ENCODE results near the gene EPB41L5.
"Not testable (repeated sequence)": the region's sequence is repeated elsewhere in the genome, so short reads cannot be mapped to it uniquely, and the experiment has no call there.

EPB41L5 gene

DNA sequence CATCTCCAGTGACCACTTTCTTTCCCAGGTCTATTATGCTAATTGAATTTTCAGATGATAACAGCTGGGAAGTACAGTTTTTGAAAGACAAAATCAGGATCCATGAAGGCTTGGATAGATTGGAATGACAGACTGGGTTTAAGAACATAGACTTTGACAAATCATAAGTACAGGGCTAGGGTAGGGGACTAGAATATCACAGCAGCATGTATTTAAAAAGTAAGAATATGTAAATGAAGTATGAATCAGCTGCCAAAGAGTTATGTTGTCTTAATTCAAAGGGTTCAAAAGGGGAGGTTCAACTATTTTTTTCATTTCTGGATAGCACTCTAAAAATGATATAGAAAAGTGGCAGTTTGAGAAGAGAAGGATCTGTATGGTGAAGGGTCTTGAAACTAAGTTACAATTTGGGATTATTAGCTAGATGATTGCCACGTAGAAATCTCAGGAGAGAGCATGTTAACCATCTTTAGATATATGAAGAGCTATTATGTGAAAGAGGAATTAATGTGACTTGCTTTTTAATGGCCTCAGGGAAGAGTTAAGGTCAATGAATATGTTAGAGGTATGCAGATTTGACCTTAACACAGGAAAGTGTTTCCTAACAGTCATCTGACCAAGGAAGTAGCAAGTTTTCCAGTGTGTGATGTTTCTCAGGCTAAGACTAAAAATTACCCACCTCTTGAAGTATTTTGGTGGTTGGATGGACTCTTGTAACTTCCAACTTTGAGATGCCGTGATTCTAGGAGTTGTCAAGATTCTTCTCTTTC is 128.6 kb downstream of the EPB41L5 start:
- DNase-seq (ENCODE audit: low read depth in 2 of 2) = no peak

DNA sequence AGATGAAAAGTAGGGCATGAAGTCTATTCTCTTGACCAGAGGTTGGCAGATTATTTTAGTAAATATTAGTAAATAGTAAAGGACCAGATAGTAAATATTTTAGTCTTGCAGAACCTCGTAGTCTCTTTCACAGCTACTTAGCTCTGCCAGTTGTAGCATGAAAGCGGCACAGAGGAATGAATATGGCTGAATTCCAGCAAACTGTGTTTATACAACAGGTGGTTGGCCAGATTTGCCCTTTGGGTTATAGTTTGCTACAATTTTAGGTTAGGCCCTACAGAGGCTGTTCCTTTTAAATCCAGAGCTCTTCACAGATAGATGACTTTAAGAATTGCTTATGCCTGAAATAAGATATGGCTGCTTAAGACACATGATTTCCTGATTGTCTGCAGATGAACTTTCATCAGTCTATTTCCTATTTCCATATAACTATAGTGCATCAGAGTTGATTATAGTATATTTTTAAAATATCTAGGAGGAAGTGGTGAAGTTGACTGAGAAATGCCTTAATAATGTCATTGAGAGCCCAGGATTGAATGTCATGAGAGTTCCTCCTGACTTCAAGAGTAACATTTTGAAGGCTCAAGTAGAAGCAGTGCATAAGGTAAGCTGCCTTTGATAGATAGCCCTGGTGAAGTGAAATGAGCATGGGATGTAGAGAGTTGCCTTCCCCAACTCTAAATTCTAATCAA is 129.8 kb downstream of the EPB41L5 start:
- DNase-seq (ENCODE audit: low read depth in 2 of 2) = no peak

DNA sequence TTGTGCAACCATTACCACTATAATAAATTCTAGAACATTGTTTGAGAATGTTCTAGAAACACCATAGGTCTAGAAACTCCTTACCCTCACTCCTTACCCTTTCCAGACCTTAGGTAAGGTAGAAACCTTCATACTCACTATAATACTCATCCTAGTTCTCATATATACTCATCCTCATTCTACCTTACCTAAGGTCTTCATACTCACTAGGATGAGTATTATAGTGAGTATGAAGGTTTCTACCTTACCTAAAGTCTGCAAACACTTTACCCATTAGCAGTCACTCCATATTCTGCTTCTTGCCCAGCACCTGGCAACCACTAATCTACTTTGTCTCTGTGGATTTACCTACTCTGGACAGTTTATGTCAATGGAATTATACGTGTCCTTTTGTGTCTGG is 135.4 kb downstream of the EPB41L5 start:
- no peak for DNase-seq (ENCODE audit: low read depth in 2 of 2)

DNA sequence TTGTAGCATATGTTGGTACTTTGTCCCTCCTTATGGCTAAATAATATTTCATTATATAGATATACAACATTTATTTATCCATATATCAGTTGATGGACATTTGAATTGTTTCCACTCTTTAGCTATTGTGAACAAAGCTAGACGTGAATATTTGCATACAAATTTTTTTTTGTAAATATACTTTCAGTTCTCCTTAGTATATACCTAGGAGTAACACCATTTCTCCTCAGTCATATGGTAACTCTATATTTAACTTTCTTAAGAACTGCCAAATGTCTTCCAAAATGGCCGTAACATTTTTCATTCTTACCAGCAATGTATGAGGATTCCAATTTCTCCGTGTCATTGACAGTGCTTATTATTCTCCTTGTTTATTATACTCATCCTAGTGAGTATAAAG is 135.8 kb downstream of the EPB41L5 start:
- DNase-seq (ENCODE audit: low read depth in 2 of 2) = no peak

DNA sequence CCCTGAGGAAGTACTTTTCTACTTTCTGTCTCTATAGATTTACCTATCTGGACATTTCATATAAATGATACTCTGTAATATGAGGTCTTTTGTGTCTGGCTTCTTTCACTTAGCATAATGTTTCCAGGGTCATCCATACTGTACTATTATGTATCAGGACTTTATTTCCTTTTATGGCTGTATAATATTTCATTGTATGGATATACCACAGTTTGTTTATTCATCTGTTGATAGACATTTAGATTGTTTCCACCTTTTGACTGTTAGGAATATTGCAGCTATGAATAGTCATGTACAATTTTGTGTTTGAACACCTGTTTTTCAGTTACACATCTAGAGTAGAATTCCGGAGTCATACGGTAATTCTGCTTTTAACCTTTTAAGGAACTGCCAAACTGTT is 136.5 kb downstream of the EPB41L5 start:
- no peak for DNase-seq (ENCODE audit: low read depth in 2 of 2)

DNA sequence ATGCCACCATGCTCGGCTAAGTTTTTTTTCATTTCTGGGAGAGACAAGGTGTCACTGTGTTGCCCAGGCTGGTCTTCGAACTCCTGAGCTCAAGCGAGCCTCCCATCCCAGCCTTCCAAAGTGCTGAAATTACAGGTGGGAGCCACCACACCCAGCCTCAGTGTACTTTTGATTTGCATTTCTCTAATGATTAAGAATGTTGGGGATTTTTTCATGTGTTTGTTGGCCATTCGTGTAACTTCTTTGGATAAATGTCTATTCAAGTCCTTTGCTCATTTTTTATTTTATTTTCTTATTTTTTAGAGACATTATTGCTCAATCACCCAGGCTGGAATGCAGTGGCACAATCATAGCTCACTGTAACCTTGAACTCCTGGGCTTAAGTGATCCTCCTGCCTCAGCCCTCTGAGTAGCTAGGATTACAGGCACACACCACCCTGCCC is 137.2 kb downstream of the EPB41L5 start:
- DNase-seq (ENCODE audit: low read depth in 2 of 2) = no peak

DNA sequence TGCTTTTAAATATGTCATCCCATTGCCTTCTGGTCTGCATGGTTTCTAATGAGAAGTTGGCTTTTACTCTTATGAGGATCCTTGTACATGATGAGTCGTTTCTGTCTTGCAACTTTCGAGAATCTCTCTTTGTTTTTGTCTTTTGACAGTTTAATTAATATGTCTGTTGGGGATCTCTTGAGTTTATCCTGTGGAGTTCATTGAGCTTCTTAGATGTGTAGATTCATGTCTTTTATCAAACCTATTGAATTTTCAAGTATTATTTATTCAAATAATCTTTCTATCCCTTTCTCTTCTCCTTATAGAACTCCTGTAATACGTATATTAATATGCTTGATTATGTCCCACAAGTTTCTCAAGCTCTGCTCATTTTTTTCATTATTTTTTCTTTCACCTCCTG is 142.4 kb downstream of the EPB41L5 start:
- DNase-seq (ENCODE audit: low read depth in 2 of 2) = no peak

DNA sequence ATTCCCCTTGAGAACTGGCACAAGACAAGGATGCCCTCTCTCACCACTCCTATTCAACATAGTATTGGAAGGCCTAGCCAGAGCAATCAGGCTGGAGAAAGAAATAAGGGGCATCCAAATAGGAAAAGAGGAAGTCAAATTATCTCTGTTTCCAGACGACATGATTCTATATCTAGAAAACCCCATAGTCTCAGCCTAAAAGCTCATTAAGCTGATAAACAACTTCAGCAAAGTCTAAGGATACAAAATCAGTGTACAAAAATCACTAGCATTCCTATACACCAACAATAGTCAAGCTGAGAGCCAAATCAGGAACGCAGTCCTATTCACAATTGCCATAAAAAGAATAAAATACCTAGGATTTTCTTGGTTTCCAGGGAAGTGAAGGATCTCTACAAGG is 145.8 kb downstream of the EPB41L5 start:
- not testable (repeated sequence) for DNase-seq (ENCODE audit: low read depth in 2 of 2)

DNA sequence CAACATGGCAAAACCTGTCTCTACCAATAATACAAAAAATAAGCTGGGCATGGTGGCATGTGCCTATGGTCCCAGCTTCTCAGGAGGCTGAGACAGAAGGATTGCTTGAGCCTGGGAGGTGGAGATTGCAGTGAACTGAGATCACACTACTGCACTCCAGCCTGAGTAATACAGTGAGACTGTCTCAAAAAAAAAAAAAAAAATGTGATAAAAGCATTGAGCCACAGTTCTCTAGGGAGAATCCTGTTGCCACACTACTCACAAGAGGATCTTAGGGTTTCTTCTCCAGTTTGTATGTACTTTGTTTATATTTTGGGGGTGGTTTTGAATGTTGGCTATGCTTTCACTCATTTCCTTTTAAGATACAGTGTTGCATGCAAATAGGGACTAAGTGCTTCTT is 148.3 kb downstream of the EPB41L5 start:
- no peak for DNase-seq (ENCODE audit: low read depth in 2 of 2)

DNA sequence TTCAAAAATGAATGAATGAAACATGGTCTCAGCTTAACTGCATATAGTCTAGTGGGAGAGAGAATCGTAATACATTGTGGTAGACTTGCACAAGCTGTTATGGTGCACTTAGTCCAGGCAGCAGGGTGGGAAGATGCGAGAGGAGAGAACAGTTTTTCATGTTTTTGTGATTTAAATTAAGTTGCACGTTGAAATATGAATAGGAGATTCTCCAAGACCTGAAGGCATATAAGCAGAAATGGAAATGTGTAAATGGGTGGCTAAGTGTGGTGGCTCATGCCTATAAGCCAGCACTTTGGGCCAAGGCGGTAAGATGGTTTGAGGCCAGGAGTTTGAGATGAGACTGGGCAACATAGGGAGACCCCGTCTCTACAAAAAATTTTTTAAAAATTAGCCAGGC is 149.8 kb downstream of the EPB41L5 start:
- DNase-seq (ENCODE audit: low read depth in 2 of 2) = no peak

DNA sequence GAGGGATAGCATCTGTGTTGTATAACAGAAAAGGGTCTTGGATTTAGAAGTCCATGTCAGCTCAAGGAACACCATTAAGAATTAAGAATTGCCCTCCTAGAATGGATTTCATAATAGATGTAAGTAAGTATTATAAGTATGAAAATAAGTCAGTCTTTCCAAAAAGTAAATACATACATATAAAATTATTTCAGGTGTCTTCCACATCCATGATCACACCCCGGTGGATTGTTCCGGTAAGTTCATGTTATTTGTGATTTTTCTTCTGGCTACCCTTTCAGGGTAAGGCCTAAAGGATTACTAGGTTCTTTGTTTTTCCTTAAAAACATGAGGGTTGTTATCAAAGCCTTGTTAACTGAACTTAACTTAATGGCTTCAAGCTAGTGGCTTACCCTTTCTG is 154.4 kb downstream of the EPB41L5 start:
- DNase-seq (ENCODE audit: low read depth in 2 of 2) = no peak

DNA sequence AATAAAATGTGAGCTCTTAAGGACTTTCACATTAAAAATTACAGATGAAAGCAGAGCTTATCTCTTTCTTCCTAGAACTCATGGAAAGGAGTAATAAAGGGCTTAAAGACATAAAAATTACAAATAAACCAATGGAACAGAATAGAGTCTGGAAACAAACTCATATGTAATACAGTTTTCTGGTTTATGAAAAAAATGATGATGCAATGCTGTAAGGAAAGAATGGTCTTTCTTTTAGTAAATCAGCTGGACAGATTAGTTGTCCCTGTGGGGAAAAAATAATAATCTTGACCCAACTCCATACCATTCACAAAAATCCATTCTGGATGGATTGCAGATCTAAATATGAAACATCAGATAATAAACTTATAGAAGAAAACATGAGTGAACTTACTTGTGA is 156.1 kb downstream of the EPB41L5 start:
- DNase-seq (ENCODE audit: low read depth in 2 of 2) = no peak

DNA sequence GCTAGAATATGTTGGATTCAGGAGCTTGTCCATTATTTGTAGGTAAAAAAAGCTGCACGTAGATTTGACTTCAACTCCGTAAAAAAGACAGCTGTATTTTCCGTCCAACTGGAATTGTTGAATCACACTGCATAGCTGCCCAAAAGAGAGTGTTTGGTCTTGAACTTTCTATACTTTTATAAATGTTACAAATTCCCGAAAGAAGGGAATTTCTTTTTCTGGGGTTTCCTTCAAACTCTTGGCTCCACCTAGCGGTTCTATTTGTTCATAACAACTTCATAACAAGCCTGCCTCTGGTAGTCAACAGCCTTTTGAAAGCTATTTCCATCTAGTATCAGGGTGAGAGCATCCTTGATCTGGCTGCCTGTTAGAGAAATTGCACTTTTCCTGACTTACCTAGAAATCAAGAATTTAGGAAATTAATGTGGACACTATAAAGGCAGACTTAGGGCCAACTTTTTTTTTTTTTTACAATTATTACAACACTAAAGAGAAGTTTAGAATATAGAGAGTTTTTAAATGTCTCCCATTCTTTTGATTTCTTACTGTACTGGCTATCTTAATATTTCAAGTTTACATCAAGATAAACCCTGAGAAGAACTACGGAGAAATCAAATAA is 162.2 kb downstream of the EPB41L5 start:
- DNase-seq (ENCODE audit: low read depth in 2 of 2) = no peak

DNA sequence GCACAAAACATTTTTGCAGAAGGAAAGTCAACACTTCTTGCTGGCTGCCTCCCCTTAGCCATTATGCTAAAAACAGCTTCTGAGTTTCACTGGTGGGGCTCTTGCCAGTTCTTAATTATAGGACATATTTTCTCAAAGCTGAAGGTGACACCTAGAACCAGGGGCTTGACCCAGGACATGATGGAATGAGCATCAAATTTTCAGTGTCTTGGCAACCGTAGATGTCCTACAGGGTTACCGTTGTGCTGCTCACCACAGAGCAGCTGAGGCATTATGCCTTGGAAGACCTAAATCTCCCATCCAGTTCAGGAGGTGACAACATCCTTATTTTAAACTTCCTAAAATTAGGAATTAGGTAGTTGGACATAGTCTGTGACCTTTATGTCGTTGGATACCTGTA is 163.6 kb downstream of the EPB41L5 start:
- DNase-seq (ENCODE audit: low read depth in 2 of 2) = no peak

DNA sequence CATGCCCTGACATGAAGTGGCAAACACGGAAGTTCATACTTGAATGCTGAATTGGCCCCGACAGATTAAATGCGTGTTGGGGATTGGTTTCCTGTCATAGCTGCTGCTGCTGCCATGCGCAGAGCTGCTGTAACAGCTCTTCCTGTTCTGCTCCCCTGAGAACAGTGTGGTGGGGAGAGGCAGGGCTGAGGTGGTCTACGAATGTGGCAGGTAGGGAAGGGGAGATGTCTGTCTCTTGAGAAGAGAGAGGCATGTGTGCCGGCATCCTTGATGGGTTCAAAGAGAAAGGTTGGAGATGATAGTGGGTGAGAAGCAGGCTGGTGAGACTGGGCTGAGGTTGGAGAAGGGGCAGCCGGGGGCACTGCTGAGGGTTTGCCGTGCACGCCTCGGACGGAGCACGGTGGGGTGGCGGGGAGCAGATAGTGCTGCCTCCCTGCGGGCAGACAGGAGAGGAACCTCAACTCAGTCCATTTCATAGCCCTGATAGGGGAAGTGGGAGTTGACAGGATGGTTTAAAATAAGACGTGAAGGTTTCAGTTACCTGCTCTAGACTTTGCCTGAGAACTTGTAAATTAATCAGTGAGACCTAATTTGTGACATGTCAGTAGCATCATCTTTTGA is 164.2 kb downstream of the EPB41L5 start:
- peak; percentile 48 to 62 for DNase-seq (ENCODE audit: low read depth in 2 of 2)

DNA sequence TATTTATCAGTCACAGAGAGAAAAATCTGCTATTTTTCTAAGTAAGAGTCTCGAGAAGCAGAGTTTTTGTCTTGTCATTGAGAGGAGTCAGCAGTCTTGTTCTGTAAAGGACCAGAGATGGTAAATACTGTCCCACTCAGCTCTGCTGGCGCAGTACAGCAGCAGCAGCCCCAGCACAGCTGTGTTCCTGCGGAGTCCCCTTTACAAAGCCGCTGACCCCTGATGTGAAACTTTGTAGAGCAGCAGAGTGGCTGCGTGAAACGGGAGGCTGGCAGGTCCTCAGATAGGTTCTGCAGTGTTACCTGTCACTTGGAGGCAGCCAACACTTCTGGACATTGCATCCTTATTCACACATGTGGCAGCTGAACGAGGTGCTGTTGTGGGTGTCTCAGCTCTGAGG is 165.1 kb downstream of the EPB41L5 start:
- DNase-seq (ENCODE audit: low read depth in 2 of 2) = no peak

DNA sequence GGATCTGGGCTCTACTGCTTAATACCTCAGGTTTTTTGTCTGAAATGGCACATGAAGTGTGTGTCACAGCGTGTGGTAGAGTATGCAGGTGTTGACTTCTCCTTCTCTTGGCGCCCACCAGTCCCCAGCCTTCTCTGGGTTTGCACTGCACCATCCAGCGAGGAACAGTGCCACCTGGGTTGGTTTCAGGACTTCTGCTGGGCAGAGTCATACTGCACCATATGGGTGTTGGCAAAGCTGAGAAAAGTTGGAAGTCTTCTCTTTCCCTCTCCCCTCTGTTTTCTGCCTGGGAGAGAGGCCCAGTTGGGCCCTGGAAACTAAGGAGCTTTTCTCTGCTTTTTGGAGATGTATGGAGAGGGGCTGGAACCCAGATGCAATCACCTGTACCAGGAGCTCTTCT is 166.5 kb downstream of the EPB41L5 start:
- DNase-seq (ENCODE audit: low read depth in 2 of 2) = no peak

DNA sequence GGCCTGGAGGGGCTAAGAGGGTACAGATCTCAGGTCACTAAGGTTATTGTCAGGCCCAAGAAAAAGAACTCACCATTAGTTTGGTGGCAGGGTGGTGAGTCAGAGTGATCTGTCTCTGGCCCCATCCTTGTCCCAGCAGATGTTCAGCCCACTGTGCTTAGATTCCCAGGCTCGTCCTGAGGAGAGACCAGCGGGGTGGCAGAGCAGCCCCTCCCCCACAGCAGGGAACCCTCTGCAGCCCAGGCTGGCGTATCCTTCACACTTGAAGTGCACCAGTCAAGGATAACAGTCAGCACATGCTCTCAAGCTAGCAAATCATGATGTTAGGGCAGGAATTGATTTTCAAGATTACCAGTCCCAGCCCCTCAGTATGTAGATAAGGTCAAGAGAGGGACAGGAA is 167.2 kb downstream of the EPB41L5 start:
- no peak for DNase-seq (ENCODE audit: low read depth in 2 of 2)

DNA sequence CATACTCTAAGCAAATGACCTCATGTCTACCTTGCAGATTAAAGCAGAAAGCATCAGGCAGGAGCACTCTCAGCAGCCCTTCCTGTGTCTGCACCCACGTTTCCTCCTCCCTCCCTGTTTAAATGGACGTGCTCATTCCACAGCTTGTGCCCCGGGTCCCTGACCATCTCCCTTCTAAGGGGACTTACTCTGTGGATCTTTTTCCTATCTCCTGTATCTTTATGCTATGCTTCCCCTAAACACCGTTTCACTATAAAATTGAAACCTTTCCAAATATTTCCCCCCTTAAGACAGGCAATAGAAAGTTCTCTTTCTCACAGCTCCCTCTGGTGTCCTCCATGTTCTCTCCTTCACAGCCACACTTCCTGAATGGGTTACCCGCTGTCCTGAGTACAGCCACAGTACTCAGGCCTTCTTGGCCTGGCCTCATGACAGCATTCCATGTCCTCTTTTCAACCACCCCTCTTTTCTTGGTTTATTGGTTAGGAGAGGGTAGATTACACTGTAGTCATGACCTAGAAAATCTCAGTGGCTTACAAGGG is 169.2 kb downstream of the EPB41L5 start:
- DNase-seq (ENCODE audit: low read depth in 2 of 2) = no peak

DNA sequence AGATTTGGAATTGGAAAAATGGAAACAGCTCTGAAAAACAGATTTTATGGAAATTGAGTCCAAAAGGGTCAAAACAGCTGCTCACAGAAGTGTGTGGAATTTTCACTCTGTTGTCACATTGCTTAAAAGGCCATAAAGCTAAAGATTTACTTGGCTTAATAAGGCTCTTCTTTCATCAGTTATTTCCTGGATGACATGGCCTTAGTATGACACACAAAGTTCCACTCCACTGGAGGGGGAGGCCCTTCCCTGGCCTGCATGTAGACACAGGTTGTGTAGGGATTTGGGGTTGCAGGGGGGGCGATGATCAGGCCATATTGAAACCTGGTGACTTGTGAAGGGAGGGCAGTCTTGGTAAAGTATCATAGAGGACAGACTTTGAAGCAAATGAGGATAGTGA is 176.3 kb downstream of the EPB41L5 start:
- DNase-seq (ENCODE audit: low read depth in 2 of 2) = no peak

DNA sequence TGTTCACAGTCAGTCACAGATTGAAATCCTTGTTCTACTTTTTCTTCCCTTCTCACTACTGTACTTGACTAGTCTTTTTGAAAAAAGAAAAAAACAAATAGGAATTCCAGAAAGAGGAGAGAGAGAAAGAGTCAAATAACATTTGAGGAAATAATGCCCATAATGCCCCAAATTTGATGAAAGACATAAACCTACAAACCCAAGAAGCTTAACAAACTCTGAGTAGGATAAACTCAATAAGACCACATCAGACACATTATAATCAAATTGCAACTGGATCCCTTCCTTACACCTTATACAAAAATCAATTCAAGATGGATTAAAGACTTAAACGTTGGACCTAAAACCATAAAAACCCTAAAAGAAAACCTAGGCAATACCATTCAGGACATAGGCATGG is 179.4 kb downstream of the EPB41L5 start:
- DNase-seq (ENCODE audit: low read depth in 2 of 2) = no peak

DNA sequence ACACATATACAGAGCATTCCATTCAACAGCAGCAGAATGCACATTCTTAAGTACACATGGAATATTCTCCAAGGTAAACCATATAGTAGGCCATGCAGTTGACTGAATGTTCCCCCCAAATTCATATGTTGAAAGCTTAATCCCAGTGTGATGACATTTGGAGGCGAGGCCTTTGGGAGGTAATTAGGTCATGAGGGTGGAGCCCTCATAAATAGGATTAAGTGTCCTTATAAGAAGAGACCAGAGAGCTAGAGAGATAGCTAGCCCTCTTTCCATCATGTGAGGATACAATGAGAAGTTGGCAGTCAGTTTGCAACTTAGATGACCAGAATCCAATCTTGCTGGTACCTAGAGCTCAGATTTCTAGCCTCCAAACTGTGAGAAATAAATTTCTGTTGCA is 182.7 kb downstream of the EPB41L5 start:
- DNase-seq (ENCODE audit: low read depth in 2 of 2) = no peak

All from stimulated activated CD8-positive, alpha-beta memory T cell treated with anti-CD3 and anti-CD28 coated beads, Interleukin-2, amount 100 ng/mL, for 1 hour (primary cell).